GM18520 (cell line): ENCODE results near the gene CSH2.
"Not testable (repeated sequence)": the region's sequence is repeated elsewhere in the genome, so short reads cannot be mapped to it uniquely, and the experiment has no call there.

Source experiments
- ATAC-seq: cut with Tn5 transposase; IDR thresholded peaks from one replicate; pipeline ENCODE4 v1.9.1; 2021; ENCODE audit not compliant: unreplicated experiment

CSH2 gene

DNA sequence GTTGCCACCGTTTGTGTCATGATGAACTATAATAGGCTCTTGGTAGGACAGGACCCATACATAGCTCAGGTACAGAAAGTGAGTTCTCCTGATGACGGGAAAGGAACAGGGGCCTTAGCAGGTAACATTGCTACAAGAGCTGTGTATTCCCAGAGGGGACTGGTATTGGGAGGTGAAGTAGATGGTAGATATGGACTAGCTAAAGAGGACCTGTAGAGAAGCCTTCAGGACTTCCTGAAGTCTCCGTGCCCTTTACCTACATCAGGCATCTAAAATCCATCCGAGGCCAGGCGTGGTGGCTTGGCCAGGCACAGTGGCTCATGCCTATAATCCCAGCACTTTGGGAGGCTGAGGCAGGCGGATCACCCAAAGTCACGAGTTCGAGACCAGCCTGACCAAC is 18.3 kb downstream of the CSH2 start:
- ATAC-seq: no peak

DNA sequence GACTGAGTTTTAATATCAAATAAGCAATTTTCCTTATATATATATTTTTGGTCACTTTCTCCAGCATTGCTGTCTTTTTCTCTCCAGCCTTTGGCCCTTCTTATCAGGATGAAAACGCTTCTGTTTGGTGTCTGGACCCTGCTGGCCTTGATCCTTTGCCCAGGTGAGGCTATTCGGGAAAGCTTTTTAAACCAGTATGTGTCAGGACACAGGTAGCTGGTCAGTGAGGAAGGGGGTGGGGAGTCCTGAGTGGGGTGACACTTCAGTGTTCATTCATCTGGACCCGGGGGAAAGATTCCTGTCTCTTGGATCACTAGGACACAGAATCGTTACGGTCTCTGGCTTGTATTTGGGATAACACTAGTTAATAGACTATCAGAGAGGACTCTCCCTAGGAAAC is 18.8 kb downstream of the CSH2 start:
- no peak for ATAC-seq

DNA sequence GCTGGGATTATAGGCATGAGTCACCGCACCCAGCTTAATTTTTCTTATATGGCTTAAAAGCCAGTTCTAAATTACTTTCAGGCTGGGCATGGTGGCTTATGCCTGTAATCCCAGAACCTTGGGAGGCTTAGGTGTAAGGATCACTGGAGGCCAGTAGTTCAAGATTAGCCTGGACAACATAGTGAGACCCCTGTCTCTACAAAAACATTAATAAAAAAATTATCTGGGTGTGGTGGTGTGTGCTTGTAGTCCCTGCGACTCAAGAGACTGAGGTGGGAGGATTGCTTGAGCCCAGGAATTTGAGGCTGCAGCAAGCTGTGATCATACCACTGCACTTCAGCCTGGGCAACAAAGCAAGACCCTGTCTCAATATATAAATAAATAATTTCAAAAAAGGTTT is 20.2 kb downstream of the CSH2 start:
- ATAC-seq: no peak

DNA sequence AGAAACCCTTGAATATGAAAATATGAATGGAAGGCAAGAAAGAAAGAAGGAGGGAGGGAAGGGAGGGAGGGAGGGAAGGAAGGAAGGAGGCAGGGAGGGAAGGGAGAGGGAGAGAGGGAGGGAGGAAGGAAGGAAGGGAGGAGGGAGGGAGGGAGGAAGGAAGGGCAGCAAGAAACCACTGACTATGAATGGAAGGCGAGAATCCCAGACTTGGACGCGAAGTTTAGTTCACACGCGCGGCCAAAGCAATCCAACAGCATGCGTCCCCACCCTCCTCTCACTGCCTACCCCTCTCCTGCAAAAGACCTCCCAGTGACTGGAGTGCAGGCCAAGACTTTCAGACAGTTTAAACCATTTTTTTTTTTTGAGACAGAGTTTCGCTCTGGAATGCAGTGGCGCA is 23.1 kb downstream of the CSH2 start:
- no peak for ATAC-seq

DNA sequence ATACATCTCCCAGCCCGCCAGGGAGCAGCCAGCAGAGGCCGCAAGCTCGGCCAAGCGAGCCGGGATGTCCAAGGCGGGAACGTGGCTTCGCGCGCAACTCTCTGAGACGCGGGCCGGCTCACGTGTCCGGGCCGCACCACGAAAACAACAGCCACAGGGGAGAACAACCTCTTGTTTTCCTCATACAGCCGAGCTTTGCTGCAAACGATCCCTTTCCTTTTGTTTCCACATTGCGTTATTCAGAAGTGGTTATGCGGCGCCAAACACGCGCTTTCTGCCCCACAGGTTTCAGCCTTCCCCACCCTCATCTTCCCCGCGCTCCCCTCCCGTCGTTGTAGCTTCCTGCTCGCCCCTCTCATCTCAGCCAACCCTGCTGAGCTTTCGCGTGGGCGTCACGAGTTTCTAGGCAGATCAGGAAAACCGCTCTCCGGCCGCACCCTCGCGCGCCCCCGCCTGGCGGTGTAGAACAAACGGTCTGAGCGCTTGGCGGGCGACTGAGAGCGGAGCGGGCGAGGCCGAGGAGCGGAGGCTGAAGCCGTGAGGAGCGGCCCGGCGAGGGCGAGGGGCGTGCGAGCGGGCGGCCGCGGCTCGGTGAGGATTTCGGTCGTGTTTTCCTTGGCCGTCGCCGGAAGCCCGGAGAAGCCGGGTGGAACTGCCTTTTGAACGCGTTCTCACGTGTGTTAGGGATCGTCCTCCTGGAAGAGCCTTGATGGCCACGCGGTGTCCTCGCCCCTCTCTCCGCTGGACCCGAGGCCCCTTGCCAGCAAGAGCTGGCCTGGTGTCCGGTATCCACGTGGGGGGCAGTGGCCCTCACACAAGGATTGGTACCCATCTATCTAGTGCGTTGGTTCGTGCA is 24.4 kb downstream of the CSH2 start:
- ATAC-seq: peak; percentile 50

DNA sequence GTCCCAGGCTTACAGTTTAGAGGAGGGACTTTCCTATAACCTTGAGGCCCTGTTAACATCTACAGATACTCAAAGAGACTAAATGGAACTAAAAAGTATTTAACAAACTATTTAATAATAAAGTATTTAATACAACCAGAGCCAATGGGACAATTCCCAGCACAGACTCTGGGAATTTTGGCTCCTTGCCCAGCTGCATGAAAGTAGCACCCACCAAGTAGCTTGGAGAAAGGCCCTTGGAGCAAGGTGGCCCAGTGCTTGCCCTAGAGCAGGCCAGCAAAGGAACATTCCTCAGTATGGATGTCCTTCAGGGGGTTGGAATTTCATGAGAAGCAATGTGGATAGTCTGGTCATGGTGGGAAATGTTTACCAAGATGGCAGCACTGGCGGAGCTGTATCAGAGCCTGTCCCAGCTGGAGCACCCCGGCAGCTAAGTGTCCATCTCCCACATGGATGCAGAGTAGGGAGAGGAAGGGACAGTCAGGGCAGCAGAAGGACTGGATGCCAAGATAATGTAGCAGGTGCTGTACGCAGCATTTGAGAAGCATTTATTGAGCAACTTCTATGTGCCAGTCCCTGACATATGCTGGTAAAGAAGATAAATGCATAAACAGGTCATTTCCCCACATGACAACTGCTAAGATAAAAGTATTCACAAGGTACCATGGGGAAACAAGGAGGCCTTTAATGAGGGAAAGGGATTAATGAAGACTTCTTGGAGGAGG is 25.8 kb downstream of the CSH2 start:
- ATAC-seq: no peak

DNA sequence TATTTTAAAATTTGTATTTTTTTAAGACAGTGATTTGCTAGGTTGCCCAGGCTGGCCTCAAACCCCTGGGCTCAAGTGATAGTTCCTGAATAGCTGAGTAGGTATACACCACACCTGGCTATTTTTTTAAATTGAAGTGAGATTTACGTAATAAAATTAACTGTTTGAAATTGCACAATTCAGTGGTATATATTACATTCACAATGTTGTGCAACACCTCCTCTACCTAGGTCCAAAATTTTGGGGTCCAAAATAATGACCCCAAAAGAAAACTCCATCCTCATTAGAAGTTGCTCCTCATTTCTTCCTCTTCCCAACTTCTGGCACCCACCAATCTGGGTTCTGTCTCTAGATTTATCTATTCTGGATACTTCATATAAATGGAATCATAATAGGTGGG is 28.0 kb downstream of the CSH2 start:
- no peak for ATAC-seq

DNA sequence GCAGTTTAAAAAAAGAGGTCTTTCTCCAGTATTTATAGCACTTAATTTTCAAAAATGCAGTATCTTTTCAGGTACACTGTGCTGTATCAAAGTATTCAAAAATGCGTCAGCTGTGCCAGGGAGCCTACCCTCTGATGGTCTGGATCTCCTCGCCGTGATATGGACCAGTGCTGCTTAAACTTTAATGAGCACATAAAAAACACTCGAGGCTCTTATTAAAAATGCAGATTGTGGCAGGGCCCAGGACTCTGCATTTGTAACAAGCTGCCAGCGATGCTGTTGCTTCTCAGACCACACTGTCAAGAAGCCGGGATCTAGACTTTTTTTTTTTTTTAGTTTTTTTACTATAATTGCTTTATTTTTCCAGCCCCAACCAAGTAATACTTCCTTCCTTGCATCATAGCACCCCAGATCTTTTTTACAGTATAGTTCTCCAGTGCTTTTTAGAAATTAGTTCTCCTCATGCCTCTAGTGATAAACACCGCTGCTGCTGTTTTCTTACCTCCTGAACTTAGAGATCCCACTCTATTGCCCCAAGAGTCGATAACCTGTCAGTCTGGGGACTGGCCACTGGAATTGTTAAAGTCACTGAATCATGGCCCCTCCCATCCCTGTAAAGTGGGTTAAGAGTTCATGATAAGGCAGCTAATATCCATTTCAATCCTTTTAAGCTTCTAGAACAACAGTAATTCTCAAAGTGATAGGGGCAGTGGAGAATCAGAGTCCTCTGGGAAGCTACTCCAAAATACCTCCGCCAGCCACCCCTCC is 29.4 kb downstream of the CSH2 start:
- ATAC-seq: no peak

DNA sequence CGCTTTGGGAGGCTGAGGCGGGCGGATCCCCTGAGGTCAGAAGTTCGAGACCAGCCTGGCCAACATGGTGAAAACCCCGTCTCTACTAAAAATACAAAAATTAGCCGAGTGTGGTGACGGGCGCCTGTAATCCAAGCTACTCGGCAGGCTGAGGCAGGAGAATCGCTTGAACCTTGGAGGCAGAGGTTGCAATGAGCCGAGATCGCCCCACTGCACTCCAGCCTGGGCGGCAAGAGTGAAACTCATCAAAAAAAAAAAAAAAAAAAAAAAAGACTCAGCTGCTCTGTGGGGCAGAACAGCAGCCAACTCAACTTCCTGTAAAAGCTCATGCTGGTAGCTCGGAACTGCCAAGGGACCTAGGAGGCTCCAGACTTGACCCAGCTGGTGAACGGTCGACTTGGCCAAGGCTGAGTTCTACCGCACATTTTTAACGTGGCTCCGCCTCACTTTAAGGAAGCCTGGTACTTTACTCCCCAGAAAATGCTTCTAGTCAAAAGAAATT is 30.0 kb downstream of the CSH2 start:
- not testable (repeated sequence) for ATAC-seq

DNA sequence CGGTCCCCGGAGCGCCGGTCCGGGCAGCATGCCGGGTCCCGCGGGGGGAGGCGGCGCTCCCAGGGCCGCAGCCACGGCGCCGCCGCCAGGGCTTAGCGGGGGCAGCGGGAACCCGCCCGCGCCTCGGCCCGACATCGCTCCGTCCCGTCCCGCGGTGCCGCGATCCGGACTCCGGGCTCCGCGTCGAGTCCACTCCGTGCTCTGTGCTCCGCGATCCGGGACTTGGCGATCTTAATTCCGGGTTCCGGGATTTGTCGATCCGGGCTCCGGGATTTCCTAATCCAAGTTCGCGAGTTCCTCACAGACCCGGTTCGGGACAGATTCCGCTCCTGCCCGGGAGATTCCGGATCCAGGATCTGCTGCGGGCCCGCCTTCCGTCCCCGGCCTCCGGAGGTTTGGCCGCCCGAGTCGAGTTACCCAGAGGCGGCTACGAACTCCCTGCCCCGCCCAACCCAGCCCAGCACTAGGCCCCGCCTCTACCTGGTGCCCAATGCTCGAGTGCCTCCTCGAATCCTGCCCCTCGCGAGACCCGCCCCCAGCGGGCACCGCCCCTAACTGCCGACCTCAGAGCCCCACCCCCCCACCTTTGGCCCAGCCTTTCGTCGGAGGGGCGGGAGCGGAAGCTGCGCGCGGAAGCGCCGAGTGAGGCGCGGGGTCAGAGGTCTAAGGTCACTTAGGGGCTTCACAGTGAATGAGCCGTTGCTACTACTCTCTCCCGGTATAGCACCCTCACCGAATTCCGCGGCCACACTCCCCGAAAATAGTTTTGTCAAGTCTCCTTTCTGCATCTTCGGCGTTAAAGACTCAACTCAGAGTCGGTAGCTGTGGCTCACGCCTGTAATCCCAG is 30.7 kb downstream of the CSH2 start, which contains the start of gene SMARCD2:
SMARCD2 (minus strand) TSS at position 146 of the 847 bp plus-strand sequence; CDS start at position 135, 11 bp downstream.
- ATAC-seq: peak; percentile 69

DNA sequence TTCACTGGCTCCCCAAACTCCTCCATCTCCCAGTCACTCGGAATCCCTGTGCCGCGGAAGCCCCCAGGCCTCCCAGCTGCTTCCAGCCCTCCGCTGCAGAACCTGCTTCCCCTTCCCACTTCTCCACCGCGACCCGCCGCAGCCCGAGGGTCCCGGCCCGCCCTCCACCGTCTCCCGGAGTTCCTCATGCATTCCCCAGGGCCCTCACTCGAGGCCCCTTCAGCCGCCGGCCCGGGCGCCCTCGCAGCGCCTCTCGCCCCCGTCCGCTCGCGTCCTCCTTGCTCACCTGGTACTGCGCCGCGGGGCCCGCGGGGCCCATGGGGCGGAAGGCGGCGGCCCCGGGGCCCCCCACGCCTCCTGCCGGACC is 31.3 kb downstream of the CSH2 start:
- ATAC-seq: no peak

DNA sequence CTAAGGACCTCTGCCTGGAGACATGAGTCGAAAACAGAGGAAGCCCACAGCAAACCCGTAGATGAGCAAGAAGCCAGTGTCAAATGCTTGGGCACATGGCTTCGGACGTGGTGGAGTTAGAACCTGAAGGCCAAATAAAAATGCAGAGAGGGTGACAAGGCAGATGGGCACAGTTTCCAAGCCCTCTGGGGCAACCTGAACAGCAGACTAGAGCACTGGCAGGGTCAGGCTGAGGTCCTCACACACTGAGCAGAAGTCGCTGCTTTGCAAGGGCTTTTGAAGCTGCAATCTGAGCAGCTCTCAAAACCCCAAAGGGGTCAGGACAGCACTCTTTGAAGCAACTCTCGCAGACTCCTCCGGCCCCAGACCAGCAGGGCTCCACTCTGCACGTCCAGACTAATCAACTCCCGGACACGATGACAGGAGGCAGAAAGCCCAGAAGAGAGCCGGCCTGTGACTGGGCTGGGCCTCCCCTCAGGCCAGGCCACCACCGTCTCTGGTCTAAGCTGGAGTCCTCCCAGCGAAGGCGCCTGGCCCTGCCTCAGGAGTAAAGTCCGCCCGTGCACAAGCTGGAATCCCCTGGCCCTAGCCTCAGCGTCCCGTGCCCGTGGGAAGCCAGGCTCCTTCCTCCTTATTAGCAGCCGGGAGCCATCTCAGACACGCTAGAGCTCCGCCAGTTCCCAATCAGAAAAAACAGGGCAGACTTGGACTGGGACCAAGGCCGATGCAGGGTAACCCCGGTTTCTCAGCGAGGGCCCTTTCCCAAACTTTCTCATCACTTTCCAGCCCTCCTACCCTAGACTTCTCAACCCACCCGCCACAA is 31.9 kb downstream of the CSH2 start:
- no peak for ATAC-seq

DNA sequence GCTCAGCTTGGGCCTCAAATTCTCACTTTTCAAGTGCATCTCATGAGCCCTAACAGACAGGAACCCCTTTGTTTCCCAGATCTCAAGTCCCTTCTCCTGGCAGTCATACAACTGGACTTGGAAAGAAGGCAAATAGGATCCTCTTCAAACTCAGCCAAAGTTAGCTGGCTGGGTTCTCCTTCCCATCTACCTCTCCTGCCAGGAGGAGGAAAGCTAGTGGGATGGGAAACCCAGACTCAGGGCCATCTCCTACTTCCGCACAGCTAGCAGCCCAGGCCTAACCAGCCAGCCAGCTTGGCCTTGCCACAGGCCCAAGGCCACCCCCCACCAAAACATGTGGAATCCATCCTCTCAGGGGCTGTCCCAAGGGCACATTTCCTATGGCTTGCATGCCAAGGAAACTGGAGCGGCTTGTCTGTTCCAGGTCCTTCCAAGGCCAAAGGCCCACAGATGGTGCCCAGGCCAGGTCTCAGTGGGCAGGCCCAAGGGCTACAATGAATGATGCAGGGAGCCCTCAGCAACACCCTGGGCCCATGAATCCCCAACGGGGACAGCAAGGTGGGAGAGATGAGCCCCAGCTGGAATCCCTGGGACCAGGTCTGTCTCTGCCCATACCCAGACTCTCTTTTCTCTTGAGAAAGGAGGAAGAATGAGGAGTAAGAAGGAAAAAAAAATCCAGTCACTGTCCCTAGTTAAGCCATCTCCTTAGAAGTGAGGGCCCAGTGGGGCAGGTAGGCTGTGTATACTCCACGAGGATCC is 32.7 kb downstream of the CSH2 start:
- ATAC-seq: no peak

DNA sequence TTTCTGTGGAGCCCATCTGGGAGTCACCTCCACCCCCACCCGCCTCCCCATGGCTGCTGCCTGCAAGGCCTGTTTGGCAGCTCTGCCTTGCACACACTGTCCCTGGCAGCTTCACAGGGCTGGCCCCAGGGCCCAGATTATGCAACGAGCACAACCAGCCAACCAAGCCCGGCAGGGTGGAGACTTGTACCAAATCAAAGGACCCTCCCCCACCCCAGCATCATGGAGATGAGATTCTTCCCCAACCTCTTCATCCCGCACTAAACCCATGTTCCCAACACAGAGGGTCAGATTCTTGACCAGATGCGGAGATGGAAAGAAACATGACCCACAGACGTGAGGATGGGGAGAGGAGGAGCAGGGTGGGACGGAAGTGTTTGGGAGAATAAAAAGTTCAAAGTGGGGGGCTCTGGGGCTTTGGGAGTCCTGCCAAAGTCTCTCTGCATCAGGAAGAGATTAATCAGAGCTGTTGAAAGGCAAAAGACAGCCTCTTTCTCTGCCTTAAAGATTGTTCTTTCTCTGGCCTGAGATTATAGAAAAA is 34.8 kb downstream of the CSH2 start:
- no peak for ATAC-seq

DNA sequence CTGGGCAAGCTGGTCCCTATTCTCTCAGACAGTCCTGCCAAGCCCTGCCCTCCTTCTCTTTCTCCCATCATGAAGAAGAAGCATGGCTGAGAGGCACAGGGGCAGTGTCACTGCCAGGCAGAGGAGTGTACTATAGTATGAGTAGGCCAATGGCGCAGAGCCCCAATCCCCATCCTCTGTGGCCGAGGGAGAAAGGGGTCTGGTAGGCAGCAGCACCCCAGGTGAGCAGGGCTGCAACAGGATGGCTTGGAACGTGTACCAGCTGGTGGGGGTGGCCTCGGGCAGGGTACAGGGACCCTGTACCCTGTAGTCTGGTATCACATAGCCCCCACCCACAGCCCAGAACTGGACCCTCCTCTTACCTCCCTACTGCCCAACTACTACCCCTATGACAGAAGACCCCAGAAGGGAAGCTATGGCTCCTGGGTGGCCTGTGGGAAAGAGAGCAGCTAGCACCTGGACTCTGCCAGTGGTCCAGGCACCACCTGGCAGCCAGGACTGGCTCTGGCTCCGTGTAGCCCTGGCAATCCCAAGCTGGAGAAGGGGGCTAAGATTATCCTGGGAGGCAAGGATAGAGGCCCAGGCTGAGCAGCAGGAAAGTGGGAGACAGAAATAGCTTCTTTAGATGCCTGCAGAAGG is 35.4 kb downstream of the CSH2 start:
- ATAC-seq: no peak

DNA sequence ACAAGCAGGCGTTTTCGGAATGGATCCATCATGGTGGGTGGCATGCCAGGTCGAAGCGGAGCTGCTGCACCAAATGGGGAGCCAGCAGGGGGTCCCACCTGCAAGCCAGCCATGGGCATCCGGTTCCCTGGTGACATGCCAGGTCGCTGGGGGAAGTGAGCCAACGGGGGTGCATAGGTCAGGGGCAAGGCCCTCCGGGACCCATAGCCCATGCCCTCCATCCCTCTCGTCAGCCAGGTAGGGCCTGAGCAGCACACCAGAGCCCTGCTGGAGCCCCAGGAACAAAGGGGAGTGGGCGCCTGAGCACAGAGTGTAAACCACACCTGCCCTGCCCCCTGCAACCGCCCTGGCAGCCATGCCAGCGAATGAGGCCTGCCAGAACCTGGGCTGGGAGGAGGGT is 36.0 kb downstream of the CSH2 start:
- no peak for ATAC-seq

DNA sequence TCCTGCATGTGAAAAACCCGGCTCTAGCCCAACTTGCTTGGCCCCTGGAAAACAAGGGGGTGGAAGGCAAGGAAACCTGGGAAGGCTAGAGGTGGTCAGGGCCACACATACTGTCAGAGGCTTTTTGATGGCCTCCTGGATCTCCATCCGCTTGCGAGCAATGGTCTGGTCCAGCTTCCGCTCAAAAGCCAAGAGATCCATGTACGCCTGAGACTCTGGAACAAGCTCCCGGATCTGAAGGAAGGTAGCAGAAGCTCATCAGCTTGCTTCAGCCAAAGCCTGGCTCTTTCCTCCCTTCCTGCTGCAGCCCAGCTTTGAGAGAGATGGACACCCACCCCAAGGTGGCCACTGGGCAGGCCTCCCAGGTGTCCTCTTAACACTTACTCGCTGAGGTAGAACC is 36.7 kb downstream of the CSH2 start:
- ATAC-seq: no peak

DNA sequence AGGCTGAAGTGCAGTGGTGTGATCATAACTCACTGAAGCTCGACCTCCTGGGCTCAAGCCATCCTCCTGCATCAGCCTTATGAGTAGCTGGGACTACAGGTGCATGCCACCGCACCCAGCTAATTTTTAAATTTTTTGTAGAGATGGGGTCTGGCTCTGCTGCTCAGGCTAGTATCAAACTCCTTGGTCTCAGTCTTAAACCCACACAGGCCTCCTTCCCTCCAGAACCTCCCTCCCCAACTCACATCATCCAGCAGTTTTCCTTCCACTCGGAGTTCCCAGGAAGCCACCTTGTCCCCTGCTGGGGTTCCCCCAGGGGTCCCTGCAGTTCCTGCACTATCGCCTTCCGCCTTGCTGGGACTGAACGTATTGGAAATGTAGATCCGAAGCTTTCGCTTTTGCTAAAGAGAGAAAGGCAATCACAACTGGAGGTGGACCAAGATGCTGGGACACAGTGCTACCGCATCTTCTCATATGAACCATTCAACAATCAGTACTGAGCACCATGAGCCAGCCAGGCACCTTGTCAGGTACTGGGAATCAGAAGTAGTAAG is 38.2 kb downstream of the CSH2 start:
- ATAC-seq: no peak
